UCSD-AML1 (cell line): ENCODE results near the gene TEX51.

Experiments
- DNase-seq: peaks from one replicate; lab custom pipeline; 2025; ENCODE audit not compliant: unreplicated experiment; lab: John Stamatoyannopoulos, UW

Gene TEX51

GRCh38 chr2:126911111-126911796, 12.6 kb downstream of the TEX51 start:
- DNase-seq: no peak

DNA sequence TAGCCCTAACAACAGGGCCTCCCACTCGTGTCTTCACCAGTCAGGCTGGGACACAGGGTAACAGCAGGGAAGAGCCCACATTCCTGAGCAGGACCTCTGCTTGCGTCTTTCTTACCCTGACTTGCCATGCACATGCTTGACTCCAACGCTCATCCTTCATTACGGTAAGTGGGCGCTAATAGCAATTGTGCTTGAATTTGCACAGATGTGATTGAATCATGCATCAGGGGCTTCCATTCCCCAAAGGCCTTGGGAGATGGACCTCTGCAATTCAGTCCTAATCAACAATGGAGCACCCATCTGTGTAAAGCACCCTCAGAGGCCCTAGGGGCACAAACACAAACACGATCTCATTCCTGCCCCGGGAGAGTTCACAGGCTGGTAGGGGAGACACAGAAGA, 13.5 kb downstream of the TEX51 start:
- no peak for DNase-seq

DNA sequence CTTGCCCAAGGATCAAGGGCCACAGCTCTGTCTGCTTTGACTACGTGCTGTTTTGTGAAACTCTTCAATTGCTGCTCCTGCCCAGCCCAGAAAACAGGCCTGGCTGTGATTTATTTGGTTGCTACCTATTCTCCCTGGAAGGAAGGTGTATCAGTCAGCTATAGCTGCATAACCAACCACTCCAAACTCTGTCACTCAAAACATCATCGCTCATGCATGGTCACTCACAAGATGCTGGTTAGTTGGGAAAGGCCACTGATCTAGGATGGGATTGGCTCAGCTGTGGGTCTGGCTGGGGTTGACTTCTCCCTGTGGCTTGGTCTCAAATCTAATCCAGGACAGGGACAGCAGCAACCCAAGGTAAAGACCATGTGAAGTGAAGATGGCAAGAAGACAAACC, 14.6 kb downstream of the TEX51 start:
- no peak for DNase-seq

DNA sequence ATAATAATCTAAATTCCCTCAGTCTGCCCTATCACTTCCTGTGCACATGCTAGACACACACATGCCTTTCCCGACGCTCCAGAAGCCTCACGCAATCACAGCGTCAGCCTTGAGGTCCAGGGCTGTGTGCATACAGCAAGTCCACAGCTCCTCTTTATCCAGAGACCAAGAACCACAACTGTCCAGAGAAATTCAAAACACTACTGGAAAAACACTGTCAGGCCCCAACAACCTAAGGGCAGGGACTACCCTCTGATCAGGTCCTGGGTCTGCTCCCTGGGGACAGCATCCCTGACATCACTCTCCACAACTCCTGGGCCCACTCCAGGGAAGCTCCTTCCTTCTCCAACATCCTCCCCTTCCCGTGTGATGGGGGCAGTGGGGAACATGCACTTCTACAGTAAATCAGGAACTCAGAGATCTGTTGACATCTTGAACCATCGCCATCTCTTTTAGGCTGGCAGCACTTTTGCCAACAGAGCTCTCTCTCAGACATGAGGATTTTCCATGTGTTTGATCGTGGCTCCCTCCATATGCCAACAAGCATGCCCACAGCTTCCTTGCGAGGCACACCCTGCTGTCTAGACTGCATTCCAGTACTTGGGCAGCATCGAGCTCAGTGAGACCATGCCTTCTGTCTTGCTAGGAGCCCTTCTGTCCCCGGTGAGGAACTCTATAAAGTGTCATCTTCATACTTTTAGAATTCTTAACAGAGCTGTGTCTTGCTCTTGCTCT, 15.4 kb downstream of the TEX51 start:
- no peak for DNase-seq

DNA sequence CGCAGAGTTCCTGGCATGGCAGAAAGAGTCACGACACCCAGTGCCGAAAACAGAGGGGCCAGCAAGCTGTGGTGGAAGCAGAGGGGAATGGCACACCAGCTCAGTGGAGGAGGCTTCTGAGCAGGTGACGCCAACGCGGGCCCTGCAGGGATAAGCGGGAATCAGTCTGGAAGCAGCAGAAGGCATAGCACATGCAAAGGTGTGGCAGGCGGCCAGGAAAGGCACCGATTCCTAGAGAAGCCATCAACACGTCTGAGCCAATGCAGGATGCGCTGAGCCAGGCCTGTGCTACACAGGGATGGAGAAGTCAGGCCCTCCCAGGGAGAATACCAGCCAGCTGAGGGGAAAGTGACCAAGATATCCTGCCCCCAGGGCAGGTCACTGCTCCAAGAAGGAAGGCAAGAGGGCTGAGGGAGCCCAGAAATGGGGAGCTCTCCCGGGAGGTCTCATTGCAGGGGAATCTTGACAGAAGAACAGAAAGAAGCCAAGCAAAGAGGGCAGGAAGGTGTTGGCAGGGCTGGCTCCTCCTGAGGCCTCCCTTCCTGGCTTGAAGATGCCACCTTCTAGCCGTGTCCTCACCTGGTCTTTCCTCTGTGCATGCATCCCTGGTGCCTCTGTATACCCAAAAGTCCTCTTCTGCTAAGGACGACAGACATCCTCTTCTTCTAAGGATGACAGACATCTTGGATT, 16.3 kb downstream of the TEX51 start:
- DNase-seq: no peak

- no peak for DNase-seq
Measured at GRCh38 chr2:126915903-126916302, 17.2 kb downstream of the TEX51 start.

DNA sequence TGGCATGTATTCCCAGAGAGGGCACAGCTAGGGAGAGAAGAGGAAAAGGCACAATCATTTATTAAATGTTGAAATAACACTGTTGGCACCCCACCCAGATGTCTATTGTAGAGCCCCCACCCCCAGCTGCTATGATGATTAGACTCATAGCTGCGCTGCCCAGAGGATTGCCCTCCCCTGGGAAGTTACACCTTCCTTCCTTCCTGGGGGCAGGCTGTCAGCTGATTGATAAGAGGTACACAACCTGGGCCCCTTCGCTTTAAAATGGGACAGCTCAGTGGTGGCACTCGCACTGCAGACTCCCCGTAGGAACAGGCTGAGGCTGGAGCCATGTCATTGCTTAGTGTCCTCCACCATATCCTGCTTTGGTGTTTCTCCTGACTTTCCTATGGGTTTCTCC, 18.1 kb downstream of the TEX51 start:
- no peak for DNase-seq

- no peak for DNase-seq
Measured at GRCh38 chr2:126921066-126921465, 22.4 kb downstream of the TEX51 start.

DNA sequence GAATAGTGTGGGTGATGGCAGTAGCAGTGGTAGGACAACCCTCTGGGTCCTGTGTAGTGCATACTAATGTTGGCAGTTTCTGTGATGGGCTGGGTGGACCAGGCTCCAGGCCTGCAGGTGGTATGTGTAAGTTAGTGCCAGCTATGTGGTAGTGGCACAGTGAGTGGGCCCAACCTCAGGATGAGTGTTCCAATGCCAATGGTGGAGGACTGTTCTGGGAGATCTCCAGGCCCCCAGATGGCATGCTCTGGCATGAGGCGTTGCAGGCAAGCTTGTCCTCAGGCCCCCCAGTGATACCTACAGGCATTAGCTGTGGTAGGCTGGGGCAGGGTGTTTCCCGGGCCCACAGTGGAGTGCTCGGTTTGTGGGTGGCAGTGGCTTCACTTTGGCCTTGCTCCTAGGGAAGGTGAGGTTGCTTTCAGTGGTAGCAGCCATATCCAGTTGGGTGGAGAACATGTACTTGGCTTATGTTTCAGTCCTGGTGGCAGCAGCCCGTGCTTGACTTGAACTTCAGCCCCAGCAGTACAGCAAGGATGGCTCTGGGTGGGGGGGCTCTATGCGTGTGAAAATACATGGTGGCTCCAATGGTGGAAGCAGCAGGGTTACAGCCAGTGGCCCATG, 32.4 kb downstream of the TEX51 start:
- no peak for DNase-seq

GRCh38 chr2:126932529-126932928, 33.8 kb downstream of the TEX51 start:
- no peak for DNase-seq

GRCh38 chr2:126932966-126933710, 34.4 kb downstream of the TEX51 start:
- DNase-seq: no peak

- no peak for DNase-seq
Measured at GRCh38 chr2:126933711-126934091, 35.0 kb downstream of the TEX51 start.

DNA sequence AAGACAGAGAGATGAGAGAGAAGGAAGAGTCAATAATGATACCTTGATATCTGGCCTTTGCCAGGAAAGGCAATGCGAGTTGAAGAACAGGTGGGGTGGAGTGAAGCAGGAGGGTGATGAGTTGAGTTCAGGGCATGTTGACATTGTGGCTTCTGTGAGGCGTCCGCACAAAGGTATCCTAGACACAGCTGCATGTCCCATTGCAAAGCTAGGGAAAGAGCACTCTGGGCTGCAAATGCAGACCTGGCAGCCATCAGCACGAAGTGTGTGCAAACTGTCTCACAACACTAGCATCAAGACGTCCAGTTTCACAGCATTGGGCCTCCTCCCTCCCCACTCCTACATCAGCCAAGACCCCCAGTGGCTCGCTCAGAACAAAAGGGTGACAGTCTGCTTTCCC, 36.1 kb downstream of the TEX51 start:
- DNase-seq: no peak

DNA sequence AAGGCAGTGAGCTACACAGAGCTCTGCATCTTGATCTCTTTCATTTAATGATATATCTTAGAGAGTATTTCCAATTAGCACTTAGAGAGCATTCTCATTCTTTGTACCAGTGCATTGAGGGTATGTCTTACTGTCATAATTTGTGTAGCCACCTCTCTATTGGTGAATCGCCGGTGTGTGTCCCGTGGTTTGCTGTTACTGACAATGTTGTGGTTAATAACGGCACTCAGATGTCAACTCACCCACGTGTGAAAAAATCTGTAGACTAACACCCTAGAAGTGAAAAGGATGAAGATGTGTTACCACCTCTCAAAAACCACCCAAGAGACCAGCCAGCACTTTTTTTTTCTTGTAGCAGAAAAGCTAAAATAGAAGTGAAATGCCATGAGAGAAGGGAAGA, 37.1 kb downstream of the TEX51 start:
- no peak for DNase-seq

DNA sequence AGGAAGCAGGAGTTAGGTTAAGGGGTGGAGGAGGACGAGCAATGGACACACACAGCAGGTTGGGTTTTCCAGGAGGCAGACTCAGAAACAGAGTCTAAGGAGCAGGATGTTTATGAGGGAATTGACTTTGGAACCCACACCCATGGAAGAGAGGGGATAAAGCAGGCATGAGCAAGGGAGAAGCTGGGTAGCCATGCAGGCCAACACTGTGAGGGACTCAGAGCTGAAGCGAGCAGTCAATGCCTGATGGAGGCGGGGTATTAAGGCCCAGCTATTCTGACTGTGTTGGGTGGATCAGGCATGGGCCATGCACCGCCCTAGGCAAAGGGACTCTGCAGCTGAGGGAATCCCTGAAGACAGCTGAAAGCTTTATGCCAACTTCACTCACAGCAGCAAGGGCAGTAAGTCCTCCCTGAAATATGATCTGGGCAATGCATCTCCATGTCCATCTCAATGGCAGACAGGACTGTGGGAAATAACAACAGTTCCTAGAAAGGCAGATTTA, 37.6 kb downstream of the TEX51 start:
- no peak for DNase-seq

GRCh38 chr2:126940331-126940730, 41.6 kb downstream of the TEX51 start:
- no peak for DNase-seq

DNA sequence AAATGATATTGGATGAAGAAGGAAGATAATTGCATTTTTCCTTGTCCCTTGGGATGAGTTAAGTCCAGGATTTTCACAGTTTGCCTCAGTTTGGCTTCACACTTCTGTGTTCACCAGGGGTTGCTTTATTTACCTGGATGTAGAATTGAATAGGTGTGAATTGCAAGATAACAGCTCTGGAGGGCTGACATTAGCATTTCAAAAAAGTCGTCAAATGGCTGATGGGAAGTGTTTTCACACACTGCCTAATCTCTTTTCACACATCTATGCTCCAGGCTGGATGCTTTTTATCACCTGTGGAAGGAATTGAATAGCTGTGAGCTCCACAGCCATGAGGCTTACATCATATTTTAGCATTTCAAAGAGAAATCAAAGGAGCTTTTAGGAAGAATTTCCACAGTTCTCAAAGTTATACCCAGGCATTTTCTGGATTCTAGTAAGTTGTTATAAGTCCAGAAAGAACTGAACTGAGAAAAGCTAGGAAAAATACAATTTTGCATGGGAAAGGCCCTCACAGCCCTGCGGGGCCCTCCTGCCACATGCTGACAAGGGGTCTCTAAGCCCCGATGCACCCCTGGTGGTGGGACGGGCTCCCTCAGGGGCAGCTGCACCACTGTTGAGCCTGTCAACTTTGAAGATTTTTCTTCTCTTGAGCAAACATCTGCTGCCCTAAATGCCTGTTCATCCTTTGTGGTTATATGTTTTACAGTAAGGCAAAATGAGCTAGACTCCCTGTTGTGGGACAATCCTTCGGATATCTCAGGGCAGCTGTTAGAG, 43.9 kb downstream of the TEX51 start:
- DNase-seq: no peak

DNA sequence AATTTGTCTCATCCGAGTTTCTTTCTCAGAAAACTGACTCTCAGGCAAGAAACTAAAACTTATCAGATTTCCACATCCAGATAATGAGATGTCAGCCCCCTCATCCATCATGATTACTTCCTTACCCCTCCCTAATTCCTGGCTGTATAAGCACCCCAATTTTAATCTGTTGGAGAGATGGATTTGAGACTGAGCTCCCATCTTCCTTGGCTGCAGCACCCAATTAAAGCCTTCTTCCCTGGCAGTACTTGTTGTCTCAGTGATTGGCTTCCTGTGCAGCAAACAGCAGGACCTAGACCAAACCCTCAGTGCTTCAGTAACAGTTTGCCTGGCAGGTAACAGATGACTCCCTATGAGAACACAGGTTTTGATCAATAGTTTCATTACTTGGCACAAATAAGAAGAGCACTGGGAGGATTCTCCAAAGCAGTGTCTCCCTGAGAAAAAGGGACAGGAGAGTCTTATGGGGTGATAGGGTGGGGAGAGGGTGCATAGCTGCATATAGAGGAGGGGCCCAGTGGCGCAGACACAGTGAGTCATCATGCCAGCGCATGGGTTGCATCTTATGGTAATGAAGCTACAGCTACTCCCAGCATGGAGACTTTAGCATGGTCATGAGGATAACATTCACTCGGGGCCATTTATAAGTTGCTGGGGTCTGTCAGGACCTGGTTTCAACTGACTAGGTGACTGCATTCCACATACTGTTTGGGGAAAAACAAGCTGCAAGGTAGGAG, 45.1 kb downstream of the TEX51 start:
- no peak for DNase-seq

GRCh38 chr2:126945118-126945517, 46.4 kb downstream of the TEX51 start:
- DNase-seq: no peak
